Measurements from ENCODE around the gene SRPRB. TPM values are rescaled to one million over a fixed set of nuclear protein-coding genes. Genes with fewer than 3 reads are reported as not detected.

The SRPRB gene
- polyA plus RNA-seq, 1 of the 3 experiments (the other 2 are of a cell fraction): 54.3 TPM

GRCh38 chr3:133855002-133855370 lies 49.4 kb downstream of the SRPRB start:
- Histone ChIP-seq H3F3A (replicated peaks; ENCODE audit: insufficient read depth) (no peaks in the 10 kb centered on the region), H3K36me3 (replicated peaks in 1 of 2; ENCODE audit: control insufficient read depth in 1 of 2, insufficient read depth in 2 of 2, low read length in 1 of 2) (no peaks in the 10 kb centered on the region), H3K4me2 (no peak overlapping the region), H3K27ac (ENCODE audit: low read depth in 2 of 2, low read length in 1 of 2) (no peak overlapping the region), H3K4me1 (ENCODE audit: control insufficient read depth in 1 of 2, insufficient read depth in 2 of 2, low read depth in 1 of 2, low read length in 1 of 2) (peaks cover 0 to 4% of the 10 kb centered on the region in 2 experiments; a peak in 1 of 4 replicates), H3K79me2 (ENCODE audit: insufficient read depth) (no peaks in the 10 kb centered on the region), H4K20me1 (ENCODE audit: insufficient read depth) (no peaks in the 10 kb centered on the region), H3K9me2 (no peaks in the 10 kb centered on the region), H2AFZ (ENCODE audit: low read depth) (no peak overlapping the region), H3K27me3 (ENCODE audit: insufficient read depth) (no peaks in the 10 kb centered on the region), H3K9me3 (no peaks in the 10 kb centered on the region), H3K9ac (no peak overlapping the region), H3K4me3 (ENCODE audit: low read depth in 2 of 2, low read length in 1 of 2) (no peak overlapping the region)
- 86% methylated on average over 3 of the region's 4 CpGs for WGBS (ENCODE audit: low lambda C conversion rate)
- TF ChIP-seq IRF3 (IDR thresholded peaks at IDR 0.05; ENCODE audit: low read depth, low read length) (no peak), FOXJ3 (CRISPR knock-in tag; IDR thresholded peaks at IDR 0.05) (no peak)
- DNase-seq: no peak
- CTCF ChIA-PET: interaction anchor here (0.7 to 1.5 kb wide), 2 partner anchors 76 to 357 kb away, joined by 3 to 4 read pairs; no protein-coding TSS in a partner anchor
- POLR2A ChIA-PET: no interaction called here

GRCh38 chr3:133855772-133856171 lies 50.2 kb downstream of the SRPRB start:
- TF ChIP-seq NFIC (IDR thresholded peaks at IDR 0.05; ENCODE audit: borderline replicate concordance): no peak
- no peak for TF ChIP-seq PBX3 (IDR thresholded peaks at IDR 0.05)
- no peak for TF ChIP-seq MXI1 (IDR thresholded peaks at IDR 0.05; ENCODE audit: low read depth, low read length)
- TF ChIP-seq SMC3 (IDR thresholded peaks at IDR 0.05; ENCODE audit: low read depth, low read length): no peak
- TF ChIP-seq IRF3 (IDR thresholded peaks at IDR 0.05; ENCODE audit: low read depth, low read length): no peak
- TF ChIP-seq USF1 (IDR thresholded peaks at IDR 0.05; ENCODE audit: borderline replicate concordance, low read depth): no peak
- no peak for TF ChIP-seq TAF1 (IDR thresholded peaks at IDR 0.05; ENCODE audit: borderline replicate concordance, low read depth, low read length)
- no peak for TF ChIP-seq RFX5 (IDR thresholded peaks at IDR 0.05; ENCODE audit: low read length)
- TF ChIP-seq TCF12 (IDR thresholded peaks at IDR 0.05): no peak
- no peak for TF ChIP-seq MAX (IDR thresholded peaks at IDR 0.05; ENCODE audit: low read depth)
- no peak for TF ChIP-seq TEAD4 (IDR thresholded peaks at IDR 0.05; ENCODE audit: borderline replicate concordance, insufficient read depth)
- no peak for TF ChIP-seq FOSL2 (IDR thresholded peaks at IDR 0.05; ENCODE audit: borderline replicate concordance, low read depth)
- no peak for TF ChIP-seq NRF1 (IDR thresholded peaks at IDR 0.05; ENCODE audit: low read depth, low read length)
- TF ChIP-seq GATA2 (CRISPR knock-in tag; IDR thresholded peaks at IDR 0.05): no peak
- no peak for TF ChIP-seq RCOR1 (IDR thresholded peaks at IDR 0.05; ENCODE audit: low read length)
- no peak for TF ChIP-seq SIN3A (IDR thresholded peaks at IDR 0.05; ENCODE audit: borderline replicate concordance, low read depth, low read length)
- no peak for TF ChIP-seq RXRA (IDR thresholded peaks at IDR 0.05; ENCODE audit: borderline replicate concordance, low read depth)
- TF ChIP-seq MEF2A (IDR thresholded peaks at IDR 0.05; ENCODE audit: borderline replicate concordance, low read depth): no peak
- TF ChIP-seq REST (IDR thresholded peaks at IDR 0.05; ENCODE audit: low read depth, low read length): no peak
- Histone ChIP-seq H3K9me2 (no peaks in the 10 kb centered on the region), H3F3A (replicated peaks; ENCODE audit: insufficient read depth) (no peaks in the 10 kb centered on the region), H3K4me2 (no peak overlapping the region), H3K4me1 (ENCODE audit: control insufficient read depth in 1 of 2, insufficient read depth in 2 of 2, low read depth in 1 of 2, low read length in 1 of 2) (peaks cover 0 to 4% of the 10 kb centered on the region in 2 experiments; a peak in 1 of 4 replicates), H3K79me2 (ENCODE audit: insufficient read depth) (no peaks in the 10 kb centered on the region), H3K4me3 (ENCODE audit: low read depth in 2 of 2, low read length in 1 of 2) (no peak overlapping the region), H3K9ac (no peak overlapping the region), H3K27ac (ENCODE audit: low read depth in 2 of 2, low read length in 1 of 2) (no peak overlapping the region), H3K9me3 (no peaks in the 10 kb centered on the region), H3K36me3 (replicated peaks in 1 of 2; ENCODE audit: control insufficient read depth in 1 of 2, insufficient read depth in 2 of 2, low read length in 1 of 2) (no peaks in the 10 kb centered on the region), H4K20me1 (ENCODE audit: insufficient read depth) (no peaks in the 10 kb centered on the region), H2AFZ (ENCODE audit: low read depth) (no peak overlapping the region), H3K27me3 (ENCODE audit: insufficient read depth) (no peaks in the 10 kb centered on the region)
- CTCF ChIA-PET: interaction anchor here (0.7 to 1.5 kb wide), 3 partner anchors 75 to 357 kb away, joined by 3 to 4 read pairs (median 3); no protein-coding TSS in a partner anchor
- DNase-seq: no peak
- WGBS (ENCODE audit: low lambda C conversion rate): 75% methylated on average over 6 of the region's 6 CpGs
- POLR2A ChIA-PET: no interaction called here

Data from SK-N-SH (cell line).